Measurements from ENCODE around the gene FOXJ1.
"Not testable (repeated sequence)": the region's sequence is repeated elsewhere in the genome, so short reads cannot be mapped to it uniquely, and the experiment has no call there.

FOXJ1 gene

DNA sequence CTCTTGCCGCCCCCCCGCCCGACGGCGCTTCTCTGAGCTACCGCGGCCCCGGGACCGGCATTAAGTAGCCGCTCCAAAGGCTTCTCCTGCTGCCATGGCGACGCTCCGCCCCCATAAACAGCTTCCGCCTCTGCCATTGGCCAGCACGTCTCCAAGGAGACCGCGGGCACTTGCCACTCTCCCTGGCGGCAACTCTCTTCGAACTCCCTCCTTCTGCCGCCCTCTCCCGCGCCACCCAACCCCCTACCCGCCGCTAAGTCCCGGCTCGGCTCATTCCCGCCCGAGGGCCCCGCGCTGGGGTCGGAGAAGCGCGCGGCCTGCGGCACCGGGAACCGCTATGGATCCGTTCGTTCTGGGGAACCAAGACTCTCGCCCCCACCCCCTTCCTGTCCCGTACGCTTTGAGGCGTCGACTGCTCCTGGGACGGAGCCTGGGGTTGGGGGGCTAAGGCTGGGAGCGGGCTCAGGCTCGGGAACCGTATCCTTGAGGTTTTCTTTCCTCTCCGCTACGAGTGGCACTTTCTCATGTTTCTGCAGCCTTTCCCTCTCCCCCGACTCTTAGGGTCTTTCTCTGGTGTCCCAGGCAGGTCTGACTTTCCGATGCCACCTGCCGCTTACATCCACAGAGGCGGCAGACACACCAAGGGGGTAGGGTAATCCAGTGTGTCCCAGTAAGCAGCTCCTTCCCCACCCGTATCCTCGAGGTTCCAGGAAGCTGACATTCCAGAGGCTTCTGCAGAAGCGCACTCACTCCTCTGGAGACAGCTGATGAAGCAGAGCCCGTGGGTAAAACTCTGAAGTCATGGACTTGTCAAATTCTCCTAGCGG lies at the start of gene FOXJ1:
Gene FOXJ1 (minus strand): TSS at position 34 of the 827 bp plus-strand sequence. CDS start 850 bp downstream, outside the sequence.
- DNase-seq: peak; percentile 88

DNA sequence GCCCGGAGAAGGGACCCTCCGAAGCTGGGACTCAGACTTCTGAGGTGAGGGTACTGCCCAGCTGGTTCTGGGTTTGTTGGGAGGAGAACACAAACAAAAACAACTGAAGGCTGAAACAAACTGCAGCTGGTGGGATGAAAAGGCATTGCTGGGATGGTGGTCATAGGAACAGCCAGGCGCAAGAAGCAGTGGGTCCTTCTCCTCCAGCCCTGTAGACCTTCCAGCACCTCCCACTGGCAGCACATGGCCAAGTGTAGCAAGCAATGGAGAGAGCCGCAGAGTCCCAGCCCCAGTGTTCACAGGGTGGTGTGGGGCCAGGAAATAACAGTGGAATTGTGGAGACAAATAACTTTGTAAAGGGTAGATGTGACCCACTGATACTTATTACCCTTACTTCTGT lies 48.7 kb upstream of the FOXJ1 start:
- no peak for DNase-seq

GRCh38 chr17:76189247-76189646 lies 48.2 kb upstream of the FOXJ1 start:
- DNase-seq: no peak

- no peak for DNase-seq
These were observed 47.4 kb upstream of the FOXJ1 start for GRCh38 chr17:76188213-76189016.

GRCh38 chr17:76186774-76187173 lies 45.7 kb upstream of the FOXJ1 start:
- not testable (repeated sequence) for DNase-seq

DNA sequence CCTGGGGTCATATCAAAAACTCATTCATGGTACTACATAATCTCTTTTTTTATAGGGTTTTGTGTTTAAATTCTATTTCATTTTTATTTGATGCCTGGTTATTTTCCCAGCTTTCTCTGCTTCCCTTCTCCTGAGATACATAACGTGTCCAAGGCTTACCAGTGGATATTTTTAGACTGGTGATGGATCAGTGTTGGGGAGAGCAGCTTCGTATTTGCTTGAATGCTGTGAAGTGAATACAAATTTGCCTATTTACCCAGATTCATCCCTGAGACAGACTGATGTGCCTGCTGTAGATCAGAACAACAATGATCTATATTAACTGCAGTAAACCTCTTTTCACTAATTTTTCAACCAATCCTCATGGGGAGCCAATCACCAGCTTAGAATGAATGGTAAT lies 43.2 kb upstream of the FOXJ1 start:
- DNase-seq: no peak

DNA sequence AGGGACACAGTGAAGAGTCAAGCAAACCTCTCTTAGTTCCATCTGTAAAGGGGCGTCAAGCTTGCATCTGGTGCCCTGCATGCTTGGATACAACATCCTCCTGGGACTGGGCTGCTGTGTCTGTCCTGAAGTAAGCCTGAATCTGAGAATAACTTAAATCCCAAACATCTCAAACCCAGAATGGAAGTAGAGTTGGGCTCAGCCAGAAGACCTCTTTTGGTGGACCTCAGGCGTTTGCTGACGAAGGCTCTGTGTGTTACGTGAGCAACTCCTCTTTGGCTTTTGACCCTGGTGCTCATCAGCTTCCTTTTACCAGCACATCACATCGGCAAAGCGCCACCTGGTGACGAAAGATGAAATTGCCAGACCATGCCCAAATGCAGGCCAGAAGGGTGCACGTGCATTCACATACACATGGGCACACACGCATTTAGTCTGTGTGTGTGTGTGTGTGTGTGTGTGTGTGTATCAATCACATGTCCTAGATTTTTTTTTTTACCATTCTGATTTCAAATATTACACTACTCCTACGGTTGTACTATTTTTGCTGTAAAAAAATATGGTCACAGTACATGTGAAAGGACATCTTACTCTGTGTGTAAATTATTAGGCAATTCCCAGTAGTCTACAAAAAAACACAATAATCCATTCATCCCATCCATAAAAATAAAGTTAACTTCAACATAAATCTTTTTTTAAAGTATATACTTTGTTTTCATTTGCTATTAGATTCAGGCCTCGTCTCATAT lies 41.1 kb upstream of the FOXJ1 start:
- peak; percentile 74 for DNase-seq

DNA sequence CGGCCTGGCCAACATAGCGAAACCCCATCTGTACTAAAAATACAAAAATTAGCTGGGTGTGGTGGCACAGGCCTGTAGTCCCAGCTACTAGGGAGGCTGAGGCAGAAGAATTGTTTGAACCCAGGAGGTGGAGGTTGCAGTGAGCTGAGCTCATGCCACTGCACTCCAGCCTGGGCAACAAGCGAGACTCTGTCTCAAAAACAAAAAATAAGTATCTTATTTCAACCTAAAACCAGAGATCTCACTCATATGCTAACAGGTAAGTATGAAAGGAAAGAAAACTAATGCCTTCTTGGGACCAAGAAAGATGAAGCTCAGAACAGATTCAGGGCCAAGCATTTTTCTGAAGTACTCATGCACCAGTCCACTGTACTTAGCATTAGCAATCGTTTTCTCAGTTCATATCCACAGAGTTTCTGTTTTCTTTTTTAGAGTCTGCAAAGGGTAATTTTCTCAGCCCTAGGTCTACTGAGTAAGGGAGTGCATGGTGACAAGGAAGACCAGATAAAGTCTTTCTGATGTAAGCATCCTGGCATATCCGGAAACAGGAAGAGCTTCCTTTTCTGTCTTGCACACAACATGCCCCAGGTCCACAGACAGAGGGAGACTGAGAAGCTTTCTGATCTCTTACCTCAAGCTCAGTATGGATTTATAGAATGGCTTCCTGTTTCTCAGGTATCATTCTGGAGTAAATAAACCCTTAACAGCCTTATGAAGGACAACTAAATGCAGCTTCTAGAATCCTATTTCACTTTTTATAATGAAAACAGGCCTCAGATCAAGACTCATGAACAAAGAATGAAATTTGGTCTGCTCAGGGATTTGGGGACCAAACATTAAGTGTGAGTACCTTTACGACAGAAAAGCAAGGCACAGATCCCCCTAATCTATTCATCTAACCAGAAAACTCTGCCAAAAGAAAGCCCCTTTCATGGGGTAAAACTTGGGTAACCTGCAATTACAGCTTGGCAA lies 38.7 kb upstream of the FOXJ1 start:
- DNase-seq: no peak

- DNase-seq: no peak
These were observed 37.1 kb upstream of the FOXJ1 start for GRCh38 chr17:76178124-76178523.

DNA sequence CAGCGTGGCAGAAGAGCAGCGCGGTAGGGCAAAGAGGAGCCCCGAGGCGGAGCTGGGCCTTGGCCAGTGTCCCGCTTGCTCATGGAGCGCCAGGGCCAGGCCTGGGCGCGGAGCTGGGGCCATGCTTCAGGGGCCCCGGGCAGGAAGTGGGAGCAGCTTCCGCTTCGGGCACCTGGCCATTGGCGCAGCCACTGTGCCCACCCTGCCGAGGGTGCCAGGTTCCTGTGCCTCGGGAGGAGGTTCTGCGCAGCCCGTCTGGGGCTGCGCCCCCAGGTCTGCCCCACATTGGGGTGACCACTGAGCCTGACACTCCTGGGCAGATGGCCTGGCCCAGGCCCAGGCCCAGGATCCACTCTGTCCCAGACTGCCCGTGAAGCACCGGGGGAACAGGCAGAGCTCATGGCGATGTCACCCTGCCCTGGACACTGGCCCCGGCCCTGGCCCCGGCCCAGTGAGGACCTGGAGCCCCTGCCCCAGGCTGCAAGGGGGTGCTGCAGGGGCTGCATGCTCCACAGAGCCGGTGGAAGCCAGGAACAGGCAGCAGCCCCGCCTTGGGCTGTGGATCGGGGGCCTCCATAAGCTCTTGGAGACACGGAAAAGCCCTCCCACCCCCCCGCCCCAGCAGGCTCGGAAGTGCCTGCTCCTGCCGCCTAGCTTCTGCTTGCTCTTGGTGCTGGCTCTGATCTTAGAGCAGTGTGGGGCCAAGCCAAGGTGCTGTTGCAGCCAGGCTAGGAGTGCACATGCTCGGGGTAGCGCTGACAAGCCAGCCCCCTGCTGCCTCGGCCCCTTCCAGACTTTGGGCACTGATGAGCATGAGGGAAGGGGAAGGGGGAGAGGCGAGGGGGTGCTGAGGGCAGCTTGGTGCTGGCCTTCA lies 35.9 kb upstream of the FOXJ1 start:
- no peak for DNase-seq

GRCh38 chr17:76174037-76174436 lies 33.0 kb upstream of the FOXJ1 start:
- no peak for DNase-seq

DNA sequence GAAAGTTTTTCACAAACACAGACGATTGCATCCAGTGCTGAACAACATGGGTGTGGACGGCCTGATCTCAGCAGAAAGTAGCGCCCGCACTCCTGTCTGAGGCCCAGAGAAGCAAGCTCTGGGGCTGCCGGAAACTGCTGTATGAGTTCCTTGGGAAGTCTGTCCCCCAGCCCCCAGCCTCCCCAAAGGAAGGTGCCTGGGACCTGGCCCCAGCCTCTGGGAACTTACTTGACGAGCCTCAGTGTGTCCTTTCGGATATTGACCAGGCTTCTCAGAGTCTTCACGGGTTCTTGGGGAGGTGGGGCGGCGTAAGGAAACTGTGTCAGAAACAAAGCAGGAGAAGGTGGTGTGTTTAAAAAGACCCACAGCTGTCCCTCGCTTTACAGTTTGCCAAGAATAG lies 32.4 kb upstream of the FOXJ1 start:
- DNase-seq: no peak

GRCh38 chr17:76171706-76172105 lies 30.7 kb upstream of the FOXJ1 start:
- DNase-seq: no peak

GRCh38 chr17:76170114-76170513 lies 29.1 kb upstream of the FOXJ1 start:
- DNase-seq: no peak

- no peak for DNase-seq
These were observed 25.9 kb upstream of the FOXJ1 start for GRCh38 chr17:76166906-76167305.

GRCh38 chr17:76166168-76166567 lies 25.1 kb upstream of the FOXJ1 start:
- no peak for DNase-seq

DNA sequence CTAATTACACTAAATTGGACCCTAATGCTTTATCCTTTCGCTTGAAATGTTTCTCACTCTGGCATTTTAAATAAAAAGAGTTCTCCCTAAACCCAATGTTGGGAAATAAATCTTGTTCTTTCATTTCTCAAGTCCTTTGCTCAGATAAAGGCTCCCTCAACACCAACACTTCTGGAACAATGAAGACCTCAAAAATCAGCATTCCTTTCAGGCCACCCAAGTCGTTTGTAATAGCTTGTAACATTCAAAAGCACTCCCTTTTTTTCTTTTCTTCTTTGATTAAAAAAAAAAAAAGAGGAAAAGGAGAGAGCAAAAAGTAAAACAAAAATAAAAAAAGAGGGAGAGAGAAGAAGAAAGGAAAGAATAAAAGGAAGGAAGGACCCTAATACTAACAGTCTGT lies 23.3 kb upstream of the FOXJ1 start:
- DNase-seq: no peak

- no peak for DNase-seq
These were observed 22.9 kb upstream of the FOXJ1 start for GRCh38 chr17:76163919-76164318.

- DNase-seq: no peak
These were observed 20.7 kb upstream of the FOXJ1 start for GRCh38 chr17:76161619-76162266.

- DNase-seq: no peak
These were observed 20.0 kb upstream of the FOXJ1 start for GRCh38 chr17:76160896-76161528.

Measured in NCI-H226 (cell line).